Measurements from ENCODE around the gene SUMO3. TPM values are rescaled to one million over a fixed set of nuclear protein-coding genes. Genes with fewer than 3 reads are reported as not detected.

Gene SUMO3
- total RNA-seq, 4 donors from 2014 or later = 41.7 to 56.2 (median 53.7) TPM

DNA sequence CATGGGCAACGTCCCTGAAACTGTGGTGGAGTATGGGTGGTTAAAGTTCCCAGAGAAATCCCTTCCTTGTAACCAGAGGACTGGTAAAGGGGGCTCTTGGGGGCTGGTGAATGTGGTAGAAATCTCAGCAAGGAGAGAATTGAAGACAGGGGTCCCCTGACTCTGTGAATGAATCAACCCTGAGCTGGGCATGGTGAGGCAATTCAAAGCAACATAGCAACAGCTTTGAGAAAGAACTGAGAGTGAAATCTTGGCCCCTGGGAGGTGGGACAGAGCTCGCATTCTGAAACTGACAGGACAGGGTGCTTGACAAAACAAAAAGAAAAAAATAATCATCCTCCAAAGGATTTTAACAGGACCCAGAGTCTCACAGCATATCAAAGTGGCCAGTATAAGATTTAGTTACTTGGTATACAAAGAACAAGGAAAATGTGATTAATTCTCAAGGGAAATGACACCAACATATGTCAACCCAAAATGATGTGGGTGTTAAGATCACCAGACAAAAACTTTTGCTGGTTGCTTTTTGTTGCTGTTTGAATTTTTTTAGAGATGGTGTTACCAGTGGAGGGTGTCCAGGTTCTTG lies 11.7 kb upstream of the SUMO3 start:
- no peaks in the 10 kb centered on the region for H3K4me1 ChIP-seq
- no peaks in the 10 kb centered on the region for H3K27me3 ChIP-seq
- no peak overlapping the region for H3K4me3 ChIP-seq
- no peak for ATAC-seq
- no peak overlapping the region for H3K27ac ChIP-seq
- TF ChIP-seq CTCF (IDR thresholded peaks at IDR 0.05) (no peak), EP300 (IDR thresholded peaks at IDR 0.05) (no peak), POLR2AphosphoS5 (IDR thresholded peaks at IDR 0.05) (no peak), POLR2A (IDR thresholded peaks at IDR 0.05) (no peak)
- H3K36me3 ChIP-seq = no peaks in the 10 kb centered on the region
- WGBS, 2 donors (ENCODE audit: low coverage in 1 of 2) = 71% methylated on average over 1 of the region's 2 CpGs; no CpG with 5 or more reads in 1 of the 2 donors
- H3K9me3 ChIP-seq = peaks cover 0 to 24% (median 0%) of the 10 kb centered on the region in 3 donors

DNA sequence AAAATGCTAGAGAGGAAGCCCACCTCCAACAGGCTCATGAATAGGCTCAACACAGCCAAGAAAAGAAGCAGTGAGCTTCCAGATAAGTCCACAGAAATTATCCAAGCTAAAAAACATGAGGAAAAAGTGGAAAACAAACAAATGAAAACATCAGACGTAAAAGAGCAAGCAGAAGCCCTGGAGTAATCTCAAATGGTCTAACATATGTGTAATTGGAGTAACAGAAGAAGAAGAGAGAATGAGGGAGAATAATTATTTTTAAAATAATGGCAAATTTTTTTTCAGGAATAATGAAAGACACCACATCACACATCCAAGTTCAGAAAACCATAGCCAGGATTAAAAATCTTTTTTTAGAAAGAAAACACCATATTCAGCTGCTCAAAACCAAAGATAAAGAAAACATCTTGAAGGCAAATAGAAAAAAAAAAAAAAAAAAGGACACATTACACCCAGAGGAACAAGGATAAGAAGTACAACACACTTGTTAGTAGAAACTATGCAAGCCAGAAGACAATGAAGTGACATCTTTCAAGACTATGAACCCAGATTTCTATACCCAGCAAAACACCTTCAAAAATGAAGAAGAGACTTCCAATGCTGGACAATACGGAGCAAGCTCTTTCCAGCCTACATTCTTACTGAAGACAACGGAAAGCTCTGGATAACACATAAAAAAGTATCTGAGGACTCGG lies 10.6 kb upstream of the SUMO3 start:
- H3K9me3 ChIP-seq = peaks cover 0 to 24% (median 0%) of the 10 kb centered on the region in 3 donors
- H3K4me1 ChIP-seq = no peaks in the 10 kb centered on the region
- 88 to 89% methylated on average over 4 of the region's 4 CpGs for WGBS, 2 donors (ENCODE audit: low coverage in 1 of 2)
- H3K27me3 ChIP-seq = no peaks in the 10 kb centered on the region
- H3K36me3 ChIP-seq = no peaks in the 10 kb centered on the region
- H3K4me3 ChIP-seq = no peak overlapping the region
- no peak for ATAC-seq
- TF ChIP-seq POLR2AphosphoS5 (IDR thresholded peaks at IDR 0.05) (no peak), POLR2A (IDR thresholded peaks at IDR 0.05) (no peak), CTCF (IDR thresholded peaks at IDR 0.05) (no peak), EP300 (IDR thresholded peaks at IDR 0.05) (no peak)
- H3K27ac ChIP-seq = no peak overlapping the region

DNA sequence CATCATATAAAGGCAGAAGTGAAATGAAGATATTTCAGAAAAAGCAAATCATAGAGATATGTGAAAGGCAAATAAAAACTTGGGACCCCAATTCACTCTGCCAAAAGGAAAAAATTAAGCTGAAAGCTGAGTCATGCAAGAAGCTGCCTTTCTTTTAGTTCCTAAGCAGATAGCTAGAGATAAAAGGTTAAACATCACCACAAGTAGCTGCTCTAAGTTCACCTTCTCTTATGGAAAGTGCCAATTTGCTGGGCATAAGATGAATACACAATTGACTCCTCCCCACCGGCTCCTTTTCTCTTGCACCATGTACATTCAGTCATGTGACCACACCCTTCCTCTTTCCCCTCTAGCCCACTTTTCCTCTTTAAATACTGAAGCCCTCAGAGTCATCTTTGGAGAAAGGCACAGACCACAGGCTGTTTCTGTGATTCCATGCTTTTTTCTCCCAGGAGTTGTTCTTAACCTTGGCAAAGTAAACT lies 5.4 kb upstream of the SUMO3 start:
- Histone ChIP-seq H3K36me3 (no peaks in the 10 kb centered on the region), H3K4me1 (peaks cover 0 to 7% (median 0%) of the 10 kb centered on the region in 3 donors), H3K27ac (no peak overlapping the region), H3K4me3 (no peak overlapping the region), H3K27me3 (no peaks in the 10 kb centered on the region), H3K9me3 (peaks cover 0 to 60% (median 0%) of the 10 kb centered on the region in 3 donors)
- TF ChIP-seq EP300 (IDR thresholded peaks at IDR 0.05) = no peak
- TF ChIP-seq POLR2A (IDR thresholded peaks at IDR 0.05) = no peak
- no peak for TF ChIP-seq CTCF (IDR thresholded peaks at IDR 0.05)
- no peak for TF ChIP-seq POLR2AphosphoS5 (IDR thresholded peaks at IDR 0.05)
- 67 to 78% methylated on average over 1 of the region's 1 CpG for WGBS, 2 donors (ENCODE audit: low coverage in 1 of 2)
- no peak for ATAC-seq

DNA sequence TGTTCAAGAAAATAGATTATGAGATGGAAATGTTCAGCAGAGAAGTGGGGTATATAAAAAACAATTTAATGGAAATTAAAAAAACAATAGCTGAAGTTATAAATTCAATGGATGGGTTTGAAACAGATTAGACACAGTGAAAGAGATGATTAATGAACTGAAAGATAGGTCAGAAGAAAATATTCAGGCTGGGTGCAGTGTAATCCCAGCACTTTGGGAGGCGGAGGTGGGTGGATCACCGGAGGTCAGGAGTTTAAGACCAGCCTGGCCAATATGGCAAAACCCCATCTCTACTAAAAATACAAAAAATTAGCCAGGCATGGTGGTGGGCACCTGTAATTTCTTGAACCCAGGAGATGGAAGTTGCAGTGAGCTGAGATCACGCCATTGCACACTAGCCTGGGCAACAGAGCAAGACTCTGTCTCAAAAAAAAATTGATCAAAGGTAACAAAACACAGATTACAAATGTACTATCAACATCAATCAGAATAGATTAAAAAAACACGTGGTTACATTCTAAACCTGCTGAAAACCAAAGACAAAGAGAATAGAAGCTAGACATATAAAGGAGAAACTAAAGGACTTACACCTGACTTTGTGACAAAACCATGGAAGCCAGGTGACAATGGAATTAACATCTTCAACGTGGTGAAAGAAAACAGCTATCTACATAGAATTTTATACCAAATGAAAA lies 4.8 kb upstream of the SUMO3 start:
- no peak overlapping the region for H3K4me3 ChIP-seq
- no peak for TF ChIP-seq EP300 (IDR thresholded peaks at IDR 0.05)
- TF ChIP-seq POLR2AphosphoS5 (IDR thresholded peaks at IDR 0.05) = no peak
- TF ChIP-seq CTCF (IDR thresholded peaks at IDR 0.05) = no peak
- no peak for TF ChIP-seq POLR2A (IDR thresholded peaks at IDR 0.05)
- no peaks in the 10 kb centered on the region for H3K36me3 ChIP-seq
- 66% methylated on average over 5 of the region's 5 CpGs for WGBS, 2 donors (ENCODE audit: low coverage in 1 of 2)
- H3K27ac ChIP-seq = no peak overlapping the region
- H3K4me1 ChIP-seq = peaks cover 0 to 9% (median 0%) of the 10 kb centered on the region in 3 donors
- H3K9me3 ChIP-seq = peaks cover 0 to 54% (median 0%) of the 10 kb centered on the region in 3 donors
- H3K27me3 ChIP-seq = no peaks in the 10 kb centered on the region
- ATAC-seq = no peak
